Endothelial cell of umbilical vein (primary cell): ENCODE measurements around the gene ANO6. TPM values are rescaled to one million over a fixed set of nuclear protein-coding genes. Genes with fewer than 3 reads are reported as not detected.

Source experiments
- BruUV-seq: library from RNA; stranded (reverse); fragments of 400-500 nt; replicated peaks from 2 replicates; lab custom pipeline; 2021; lab: Mats Ljungman, UMichigan
- CTCF ChIA-PET: fragments of 300-600, 350-600 bp; sonication (Branson Sonifier 250); formaldehyde crosslinking; loops from one replicate; lab custom pipeline; 2021; ENCODE audit warnings: antibody characterized with exemption, inconsistent platforms; lab: Charles Lee
- POLR2A ChIA-PET: fragments of 300-600, 350-600 bp; sonication (Branson Sonifier 250); formaldehyde crosslinking; loops from one replicate; lab custom pipeline; 2021; ENCODE audit warnings: antibody characterized with exemption, inconsistent platforms; lab: Charles Lee
- DNase-seq: peaks from one replicate; pipeline ENCODE4 v3.0.0-alpha.2; 2011; ENCODE audit warnings: low read depth, low spot score
- FAIRE-seq: peaks from 2 replicates; lab custom pipeline; 2011; peaks lifted over from hg19 to GRCh38; lab: Jason Lieb, UNC
- H2AFZ ChIP-seq: 2 replicates; pipeline ENCODE4 v1.6.0; 2012; ENCODE audit warnings: low read depth, low read length, control low read depth, inconsistent platforms
- H3K27ac ChIP-seq: 2 replicates; pipeline ENCODE4 v1.5.1; 2011; ENCODE audit warnings: low read depth, mild to moderate bottlenecking, control low read depth, low read length, moderate library complexity; ENCODE audit not compliant: insufficient read depth
- H3K27me3 ChIP-seq, 2 experiments: 2 replicates each; pipeline versions ENCODE4 v1.6.0 to v1.6.1; 2011; ENCODE audit warnings: low read length in 2 of 2, mixed read lengths in 1 of 2; ENCODE audit not compliant: control insufficient read depth in 2 of 2, insufficient read depth in 2 of 2
- H3K36me3 ChIP-seq, 2 experiments: 2 replicates in 1 of 2; 3 replicates in 1 of 2; pipeline ENCODE4 v1.5.1; 2011; ENCODE audit warnings: low read length in 2 of 2, mild to moderate bottlenecking in 1 of 2, moderate library complexity in 1 of 2; ENCODE audit not compliant: control insufficient read depth in 2 of 2, insufficient read depth in 2 of 2; ENCODE audit errors: extremely low read depth in 1 of 2
- H3K4me1 ChIP-seq: 3 replicates; pipeline ENCODE4 v1.5.1; 2011; ENCODE audit warnings: mild to moderate bottlenecking, low read length; ENCODE audit not compliant: control insufficient read depth, insufficient read depth; ENCODE audit errors: extremely low read depth
- H3K4me2 ChIP-seq: 2 replicates; pipeline ENCODE4 v1.6.1; 2011; ENCODE audit warnings: low read length, control low read depth, mixed read lengths; ENCODE audit not compliant: insufficient read depth
- H3K4me3 ChIP-seq, 3 experiments: fragments of 200-600 bp in 1 of 3; sonication (generic), shearing (Covaris generic) in 1 of 3; replicated peaks in 1 of 3; 2 replicates each; pipeline ENCODE4 v1.5.1; 2011 to 2016; ENCODE audit warnings: control low read depth in 3 of 3, low read length in 3 of 3, mild to moderate bottlenecking in 2 of 3, inconsistent platforms in 1 of 3, low read depth in 1 of 3, moderate library complexity in 1 of 3; ENCODE audit not compliant: insufficient read depth in 1 of 3
- H3K79me2 ChIP-seq: 2 replicates; pipeline ENCODE4 v1.6.0; 2012; ENCODE audit warnings: low read length, inconsistent platforms; ENCODE audit not compliant: control insufficient read depth, insufficient read depth
- H3K9ac ChIP-seq: replicated peaks from 2 replicates; pipeline ENCODE3; 2011; ENCODE audit warnings: low read length, control low read depth; ENCODE audit not compliant: insufficient read depth; ENCODE audit errors: extremely low read depth
- H3K9me1 ChIP-seq: replicated peaks from 3 replicates; pipeline ENCODE4 v1.6.0; 2011; ENCODE audit warnings: mild to moderate bottlenecking, low read length; ENCODE audit not compliant: control insufficient read depth, insufficient read depth; ENCODE audit errors: extremely low read depth
- H3K9me3 ChIP-seq: replicated peaks from 2 replicates; pipeline ENCODE4 v1.5.1; 2012; ENCODE audit warnings: low read length, inconsistent platforms; ENCODE audit not compliant: control insufficient read depth, insufficient read depth
- H4K20me1 ChIP-seq: replicated peaks from 2 replicates; pipeline ENCODE3; 2011; ENCODE audit warnings: mild to moderate bottlenecking, low read length; ENCODE audit not compliant: control insufficient read depth, insufficient read depth; ENCODE audit errors: extremely low read depth
- EZH2 ChIP-seq: IDR thresholded peaks from 2 replicates; pipeline ENCODE4 v1.6.1; 2012; ENCODE audit warnings: borderline replicate concordance, low read depth, mild to moderate bottlenecking, moderate library complexity, low read length, inconsistent platforms; ENCODE audit not compliant: severe bottlenecking
- FOS ChIP-seq: IDR thresholded peaks from 2 replicates; pipeline ENCODE4 v1.6.1; 2011; ENCODE audit warnings: mild to moderate bottlenecking, low read length, moderate library complexity, borderline replicate concordance; ENCODE audit not compliant: insufficient read depth
- GATA2 ChIP-seq: IDR thresholded peaks from 2 replicates; pipeline ENCODE4 v1.7.0; 2011; ENCODE audit warnings: low read depth, mild to moderate bottlenecking, moderate library complexity, mixed read lengths, low read length; ENCODE audit not compliant: insufficient read length, insufficient read depth
- JUN ChIP-seq: IDR thresholded peaks from 2 replicates; pipeline ENCODE4 v1.6.1; 2011; ENCODE audit warnings: borderline replicate concordance, low read depth; ENCODE audit not compliant: insufficient read length, insufficient read depth
- MAX ChIP-seq: IDR thresholded peaks from 2 replicates; pipeline ENCODE4 v1.6.1; 2011; ENCODE audit not compliant: insufficient read depth, insufficient read length
- MYC ChIP-seq: IDR thresholded peaks from one replicate; pipeline ENCODE4 v1.6.1; 2011; ENCODE audit warnings: mild to moderate bottlenecking, low read depth, low read length
- POLR2A ChIP-seq: IDR thresholded peaks from 2 replicates; pipeline ENCODE4 v1.6.1; 2012; ENCODE audit warnings: low read depth, mild to moderate bottlenecking, control low read depth, low read length
- POLR2AphosphoS5 ChIP-seq: IDR thresholded peaks from 2 replicates; pipeline ENCODE4 v1.6.1; 2012; ENCODE audit warnings: low read depth, mild to moderate bottlenecking, control low read depth, low read length, moderate library complexity; ENCODE audit not compliant: insufficient read depth
- dilution Hi-C: fragments of 300-500 bp; cut with MboI; formaldehyde crosslinking; loops from one replicate; pipeline ENCODE4 v1.15.0; 2019; ENCODE audit warnings: low sequenced_read_pairs; ENCODE audit not compliant: extremely low pct_ligation_motif_present
- intact Hi-C: fragments of 100-400 bp; cut with micrococcal nuclease; formaldehyde crosslinking; loops from one replicate; pipeline ENCODE4 v1.10.0; 2022
- polyA plus RNA-seq, 4 experiments: library from polyadenylated mRNA; depleted of rRNA in 3 of 4; stranded (reverse) in 3 of 4; unstranded in 1 of 4; fragments of >200 nt; gene quantifications; 2 replicates each; pipeline versions ENCODE4 v1.2.1 to v1.2.3, GENCODE V29; 2011 to 2012; ENCODE audit warnings: missing spikeins in 1 of 4
- total RNA-seq: library from RNA; stranded (reverse); gene quantifications from 2 replicates; pipeline ENCODE4 v1.2.3, GENCODE V29; 2021
- TF ChIP-seq, protein P1 (sequence below), 2 donors: IDR thresholded peaks; 1 replicate in 1 of 2; 2 replicates in 1 of 2; pipeline ENCODE4 v1.5.1; 2011; ENCODE audit warnings: low read length in 2 of 2, mild to moderate bottlenecking in 2 of 2, moderate library complexity in 2 of 2, control low read depth in 1 of 2, inconsistent platforms in 1 of 2, low read depth in 1 of 2; ENCODE audit not compliant: insufficient read depth in 1 of 2; ENCODE audit errors: extremely low read depth in 1 of 2

ANO6 gene
- total and polyA plus RNA-seq, 2 donors (not counting 3 experiments of a cell fraction or from before 2014, with no cell fraction given), result 21.3 to 67.6 TPM

GRCh38 chr12:45429831-45430230 is 213.9 kb downstream of the ANO6 start:
- Histone ChIP-seq H4K20me1 (no peaks in the 10 kb centered on the region), H3K9me3 (no peaks in the 10 kb centered on the region), H3K79me2 (no peaks in the 10 kb centered on the region), H3K27me3 (no peaks in the 10 kb centered on the region), H3K9me1 (no peaks in the 10 kb centered on the region), H3K4me3 (no peak overlapping the region), H3K36me3 (peaks cover 7 to 14% of the 10 kb centered on the region in 2 experiments), H3K27ac (no peak overlapping the region), H3K4me1 (no peaks in the 10 kb centered on the region), H2AFZ (no peak overlapping the region), H3K4me2 (no peak overlapping the region), H3K9ac (no peak overlapping the region)
- CTCF ChIA-PET, result no interaction called here
- dilution Hi-C loops (no loop called here), intact Hi-C loops (no loop called here)
- POLR2A ChIA-PET, result no interaction called here
- TSS peak; percentile 13 for BruUV-seq
- DNase-seq (no peak), FAIRE-seq (no peak)
- TF ChIP-seq POLR2AphosphoS5 (no peak), POLR2A (no peak), FOS (no peak), GATA2 (no peak)

DNA sequence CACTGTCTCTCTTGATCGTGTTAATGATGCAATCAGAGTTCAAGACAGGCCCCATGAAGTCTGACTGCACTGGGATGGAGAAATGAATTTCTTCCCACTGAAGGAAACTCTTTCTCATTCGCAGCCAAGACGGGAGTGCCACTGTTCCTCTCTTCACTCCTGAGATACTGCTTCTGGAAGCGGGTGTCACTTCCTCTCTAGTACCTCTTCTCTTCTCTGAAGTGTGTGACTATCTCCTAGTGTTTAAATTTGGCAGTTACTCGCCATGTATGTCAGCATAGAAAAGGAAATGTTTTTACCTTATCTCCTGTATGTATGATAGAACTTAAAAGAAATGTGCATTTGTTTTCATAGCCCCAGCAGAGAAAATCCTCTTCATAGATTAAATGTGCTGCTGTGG is 215.2 kb downstream of the ANO6 start:
- Histone ChIP-seq H3K4me2 (no peak overlapping the region), H3K4me1 (peaks cover 12% of the 10 kb centered on the region), H3K27me3 (no peaks in the 10 kb centered on the region), H3K4me3 (no peak overlapping the region), H3K79me2 (no peaks in the 10 kb centered on the region), H2AFZ (no peak overlapping the region), H4K20me1 (no peaks in the 10 kb centered on the region), H3K9ac (no peak overlapping the region), H3K9me3 (no peaks in the 10 kb centered on the region), H3K9me1 (no peaks in the 10 kb centered on the region), H3K27ac (no peak overlapping the region), H3K36me3 (peaks cover 7 to 9% of the 10 kb centered on the region in 2 experiments)
- intact Hi-C loops (no loop called here), dilution Hi-C loops (no loop called here)
- FAIRE-seq (no peak), DNase-seq (no peak)
- TF ChIP-seq MYC (no peak), GATA2 (no peak), FOS (no peak), EZH2 (no peak), JUN (no peak), POLR2AphosphoS5 (no peak), POLR2A (no peak), MAX (no peak)
- TF ChIP-seq, protein P1, sequence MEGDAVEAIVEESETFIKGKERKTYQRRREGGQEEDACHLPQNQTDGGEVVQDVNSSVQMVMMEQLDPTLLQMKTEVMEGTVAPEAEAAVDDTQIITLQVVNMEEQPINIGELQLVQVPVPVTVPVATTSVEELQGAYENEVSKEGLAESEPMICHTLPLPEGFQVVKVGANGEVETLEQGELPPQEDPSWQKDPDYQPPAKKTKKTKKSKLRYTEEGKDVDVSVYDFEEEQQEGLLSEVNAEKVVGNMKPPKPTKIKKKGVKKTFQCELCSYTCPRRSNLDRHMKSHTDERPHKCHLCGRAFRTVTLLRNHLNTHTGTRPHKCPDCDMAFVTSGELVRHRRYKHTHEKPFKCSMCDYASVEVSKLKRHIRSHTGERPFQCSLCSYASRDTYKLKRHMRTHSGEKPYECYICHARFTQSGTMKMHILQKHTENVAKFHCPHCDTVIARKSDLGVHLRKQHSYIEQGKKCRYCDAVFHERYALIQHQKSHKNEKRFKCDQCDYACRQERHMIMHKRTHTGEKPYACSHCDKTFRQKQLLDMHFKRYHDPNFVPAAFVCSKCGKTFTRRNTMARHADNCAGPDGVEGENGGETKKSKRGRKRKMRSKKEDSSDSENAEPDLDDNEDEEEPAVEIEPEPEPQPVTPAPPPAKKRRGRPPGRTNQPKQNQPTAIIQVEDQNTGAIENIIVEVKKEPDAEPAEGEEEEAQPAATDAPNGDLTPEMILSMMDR (IDR thresholded peaks at IDR 0.05; ENCODE audit: extremely low read depth in 1 of 2, insufficient read depth in 1 of 2, low read depth in 1 of 2, low read length in 2 of 2), result no peak
- no TSS peak for BruUV-seq
- ChIA-PET CTCF (no interaction called here), POLR2A (no interaction called here)
